Muscle layer of colon (tissue), 2 donors: ENCODE results near the gene RASGRP2.

Source experiments
- H3K27ac ChIP-seq: one replicate; pipeline ENCODE4 v1.7.0; 2013; ENCODE audit warnings: low read depth, mild to moderate bottlenecking, low read length, moderate library complexity
- H3K27me3 ChIP-seq, 2 donors: one replicate each; pipeline ENCODE4 v1.7.0; 2013; ENCODE audit warnings: low read length in 2 of 2, mild to moderate bottlenecking in 2 of 2; ENCODE audit not compliant: insufficient read depth in 2 of 2, control insufficient read depth in 1 of 2
- H3K36me3 ChIP-seq: one replicate; pipeline ENCODE4 v1.7.0; 2013; ENCODE audit warnings: mild to moderate bottlenecking, low read length; ENCODE audit not compliant: insufficient read depth
- H3K4me1 ChIP-seq: one replicate; pipeline ENCODE4 v1.7.0; 2013; ENCODE audit warnings: mild to moderate bottlenecking, low read length; ENCODE audit not compliant: insufficient read depth
- H3K4me3 ChIP-seq, 2 donors: one replicate each; pipeline ENCODE4 v1.7.0; 2013; ENCODE audit warnings: low read length in 2 of 2, low read depth in 1 of 2, mild to moderate bottlenecking in 1 of 2, moderate library complexity in 1 of 2
- H3K9ac ChIP-seq: one replicate; pipeline ENCODE4 v1.7.0; 2013; ENCODE audit warnings: low read length
- H3K9me3 ChIP-seq: one replicate; pipeline ENCODE4 v1.7.0; 2013; ENCODE audit warnings: mild to moderate bottlenecking, low read length
- donor health status: abdominal sarcoma.
- donor health status: Adenocarcinoma of cecum.

The RASGRP2 gene

GRCh38 chr11:64778473-64779298, 34.7 kb upstream of the RASGRP2 start, which contains the start of gene SF1:
TSS of gene SF1 (minus strand) at chr11:64778542. CDS start at chr11:64778392, 150 bp downstream.
- Histone ChIP-seq H3K9ac (peak within 1 kb of the TSS; percentile 59), H3K9me3 (no peaks in the 10 kb centered on the region), H3K4me1 (peaks cover 26% of the 10 kb centered on the region), H3K36me3 (peaks cover 36% of the 10 kb centered on the region), H3K4me3 (peak within 1 kb of the TSS; percentile 78 to 98), H3K27me3 (no peaks in the 10 kb centered on the region), H3K27ac (peak within 1 kb of the TSS; percentile 98)

- no peak overlapping the region for H3K9ac ChIP-seq
- H3K4me1 ChIP-seq = peaks cover 31% of the 10 kb centered on the region
- peak overlapping the region in 1 of 2 donors; percentile 98 for H3K4me3 ChIP-seq
- peaks cover 41% of the 10 kb centered on the region for H3K36me3 ChIP-seq
- no peaks in the 10 kb centered on the region for H3K9me3 ChIP-seq
- H3K27ac ChIP-seq = peak overlapping the region; percentile 98
- H3K27me3 ChIP-seq = no peaks in the 10 kb centered on the region
These were observed 34.2 kb upstream of the RASGRP2 start for GRCh38 chr11:64778223-64778472.

GRCh38 chr11:64777449-64778222, 33.7 kb upstream of the RASGRP2 start:
- H3K36me3 ChIP-seq = peaks cover 47% of the 10 kb centered on the region
- peak overlapping the region; percentile 78 to 98 for H3K4me3 ChIP-seq
- H3K27me3 ChIP-seq = no peaks in the 10 kb centered on the region
- peak overlapping the region; percentile 98 for H3K27ac ChIP-seq
- peak overlapping the region; percentile 59 for H3K9ac ChIP-seq
- H3K9me3 ChIP-seq = no peaks in the 10 kb centered on the region
- peaks cover 36% of the 10 kb centered on the region for H3K4me1 ChIP-seq

GRCh38 chr11:64776875-64777274, 32.9 kb upstream of the RASGRP2 start:
- peak overlapping the region; percentile 59 for H3K9ac ChIP-seq
- peak overlapping the region; percentile 74 for H3K27ac ChIP-seq
- H3K4me3 ChIP-seq = peak overlapping the region; percentile 40 to 78
- no peaks in the 10 kb centered on the region for H3K9me3 ChIP-seq
- H3K27me3 ChIP-seq = no peaks in the 10 kb centered on the region
- H3K4me1 ChIP-seq = peaks cover 44% of the 10 kb centered on the region
- peaks cover 54% of the 10 kb centered on the region for H3K36me3 ChIP-seq

- no peaks in the 10 kb centered on the region for H3K9me3 ChIP-seq
- peaks cover 47% of the 10 kb centered on the region for H3K4me1 ChIP-seq
- H3K9ac ChIP-seq = peak overlapping the region; percentile 59
- no peak overlapping the region for H3K27ac ChIP-seq
- peak overlapping the region in 1 of 2 donors; percentile 78 for H3K4me3 ChIP-seq
- H3K36me3 ChIP-seq = peaks cover 59% of the 10 kb centered on the region
- no peaks in the 10 kb centered on the region for H3K27me3 ChIP-seq
These were observed 32.5 kb upstream of the RASGRP2 start for GRCh38 chr11:64776425-64776824.

- H3K9me3 ChIP-seq = no peaks in the 10 kb centered on the region
- no peak overlapping the region for H3K4me3 ChIP-seq
- no peaks in the 10 kb centered on the region for H3K27me3 ChIP-seq
- H3K27ac ChIP-seq = no peak overlapping the region
- peaks cover 47% of the 10 kb centered on the region for H3K4me1 ChIP-seq
- peaks cover 81% of the 10 kb centered on the region for H3K36me3 ChIP-seq
- H3K9ac ChIP-seq = no peak overlapping the region
These were observed 30.2 kb upstream of the RASGRP2 start for GRCh38 chr11:64774144-64774543.

GRCh38 chr11:64772303-64773018, 28.5 kb upstream of the RASGRP2 start:
- H3K4me3 ChIP-seq = no peak overlapping the region
- H3K4me1 ChIP-seq = peaks cover 52% of the 10 kb centered on the region
- H3K27me3 ChIP-seq = no peaks in the 10 kb centered on the region
- no peaks in the 10 kb centered on the region for H3K9me3 ChIP-seq
- H3K9ac ChIP-seq = no peak overlapping the region
- H3K27ac ChIP-seq = no peak overlapping the region
- peaks cover 98% of the 10 kb centered on the region for H3K36me3 ChIP-seq

- Histone ChIP-seq H3K9ac (no peak overlapping the region), H3K27me3 (no peaks in the 10 kb centered on the region), H3K27ac (no peak overlapping the region), H3K36me3 (peaks cover 98% of the 10 kb centered on the region), H3K9me3 (no peaks in the 10 kb centered on the region), H3K4me1 (peaks cover 52% of the 10 kb centered on the region), H3K4me3 (no peak overlapping the region)
These were observed 27.9 kb upstream of the RASGRP2 start for GRCh38 chr11:64771861-64772260.

GRCh38 chr11:64770120-64770519, 26.2 kb upstream of the RASGRP2 start:
- Histone ChIP-seq H3K27me3 (no peaks in the 10 kb centered on the region), H3K27ac (no peak overlapping the region), H3K9ac (no peak overlapping the region), H3K4me3 (no peak overlapping the region), H3K36me3 (peaks cover 89% of the 10 kb centered on the region), H3K4me1 (peaks cover 37% of the 10 kb centered on the region), H3K9me3 (no peaks in the 10 kb centered on the region)

- H3K4me1 ChIP-seq = peaks cover 44% of the 10 kb centered on the region
- H3K27ac ChIP-seq = no peak overlapping the region
- H3K27me3 ChIP-seq = no peaks in the 10 kb centered on the region
- no peaks in the 10 kb centered on the region for H3K9me3 ChIP-seq
- no peak overlapping the region for H3K9ac ChIP-seq
- no peak overlapping the region for H3K4me3 ChIP-seq
- peaks cover 91% of the 10 kb centered on the region for H3K36me3 ChIP-seq
These were observed 25.3 kb upstream of the RASGRP2 start for GRCh38 chr11:64769283-64769682.

GRCh38 chr11:64768300-64768694, 24.4 kb upstream of the RASGRP2 start:
- peak overlapping the region; percentile 7 for H3K27ac ChIP-seq
- H3K4me1 ChIP-seq = peaks cover 47% of the 10 kb centered on the region
- H3K36me3 ChIP-seq = peaks cover 91% of the 10 kb centered on the region
- H3K4me3 ChIP-seq = no peak overlapping the region
- H3K9ac ChIP-seq = no peak overlapping the region
- no peaks in the 10 kb centered on the region for H3K27me3 ChIP-seq
- no peaks in the 10 kb centered on the region for H3K9me3 ChIP-seq
